K562 (cell line): ENCODE results near the gene CHRNB1. TPM values are rescaled to one million over a fixed set of nuclear protein-coding genes. Genes with fewer than 3 reads are reported as not detected.

ENCODE experiments used
- CREB3L1 ChIP-seq: fragments of 450-650 bp; IDR thresholded peaks from 2 replicates; pipeline ENCODE4 v1.6.1; 2014; ENCODE audit warnings: low read depth, mild to moderate bottlenecking, moderate library complexity, borderline replicate concordance
- CREM ChIP-seq: IDR thresholded peaks from 2 replicates; pipeline ENCODE4 v1.6.1; 2014; ENCODE audit warnings: antibody characterized with exemption, low read depth
- E2F6 ChIP-seq, 2 experiments: IDR thresholded peaks; 2 replicates each; pipeline ENCODE4 v1.6.1; 2011; ENCODE audit warnings: borderline replicate concordance in 1 of 2, control low read depth in 1 of 2, low read depth in 1 of 2, low read length in 1 of 2, mild to moderate bottlenecking in 1 of 2, mixed read lengths in 1 of 2, moderate library complexity in 1 of 2; ENCODE audit not compliant: insufficient read depth in 1 of 2, insufficient read length in 1 of 2, poor library complexity in 1 of 2, severe bottlenecking in 1 of 2; ENCODE audit errors: extremely low read depth in 1 of 2
- JUND ChIP-seq, 2 experiments: IDR thresholded peaks; 2 replicates in 1 of 2; 3 replicates in 1 of 2; pipeline ENCODE4 v1.6.1; 2011; ENCODE audit warnings: borderline replicate concordance in 2 of 2, low read depth in 2 of 2, low read length in 2 of 2, improper control_type of control experiment in 1 of 2, missing biosample characterization in 1 of 2, missing genetic modification characterization in 1 of 2, missing genetic modification reagents in 1 of 2
- KDM5B ChIP-seq: fragments of 200-600 bp; sonication (generic); IDR thresholded peaks from 2 replicates; pipeline ENCODE4 v1.6.1; 2012; ENCODE audit warnings: low read depth, mild to moderate bottlenecking, moderate library complexity, low read length, control low read depth, inconsistent platforms; ENCODE audit not compliant: insufficient replicate concordance
- RFX1 ChIP-seq: fragments of 450-650 bp; IDR thresholded peaks from 2 replicates; pipeline ENCODE4 v1.6.1; 2016; ENCODE audit warnings: mild to moderate bottlenecking, moderate library complexity
- TOE1 ChIP-seq, 2 experiments: fragments of 450-650 bp in 1 of 2; sonication (generic) in 1 of 2; formaldehyde crosslinking in 1 of 2; IDR thresholded peaks; 2 replicates each; pipeline versions ENCODE4 v1.7.1 to v1.8.0; 2016 to 2022; ENCODE audit warnings: borderline replicate concordance in 2 of 2, mild to moderate bottlenecking in 2 of 2, antibody characterized with exemption in 1 of 2, inconsistent platforms in 1 of 2, low read depth in 1 of 2, missing genetic modification reagents in 1 of 2, moderate library complexity in 1 of 2
- YY1 ChIP-seq, 3 experiments: IDR thresholded peaks; 2 replicates each; pipeline ENCODE4 v1.6.1; 2011; ENCODE audit warnings: low read length in 2 of 3, mild to moderate bottlenecking in 2 of 3, moderate library complexity in 2 of 3, borderline replicate concordance in 1 of 3, control low read depth in 1 of 3, low read depth in 1 of 3; ENCODE audit not compliant: insufficient read depth in 3 of 3, insufficient replicate concordance in 2 of 3, control insufficient read depth in 1 of 3, insufficient read length in 1 of 3; ENCODE audit errors: extremely low read depth in 1 of 3
- ZBTB8A ChIP-seq: fragments of 450-650 bp; IDR thresholded peaks from 2 replicates; pipeline ENCODE4 v1.6.1; 2018; ENCODE audit warnings: mild to moderate bottlenecking, moderate library complexity; ENCODE audit not compliant: partially characterized antibody
- ZFP1 ChIP-seq: fragments of 450-650 bp; formaldehyde crosslinking; IDR thresholded peaks from 2 replicates; pipeline ENCODE4 v1.4.0; 2020; ENCODE audit warnings: mild to moderate bottlenecking, mixed read lengths
- ZNF140 ChIP-seq: fragments of 250-450 bp; sonication (Bioruptor Pico); IDR thresholded peaks from 2 replicates; pipeline ENCODE4 v1.8.0; 2021; ENCODE audit warnings: moderate library complexity, mild to moderate bottlenecking, inconsistent platforms
- ZNF197 ChIP-seq: fragments of 200-800 bp; sonication (Bioruptor generic); IDR thresholded peaks from 2 replicates; pipeline ENCODE4 v1.6.1; 2016; ENCODE audit warnings: low read depth, missing genetic modification characterization, missing compliant biosample characterization
- ZNF41 ChIP-seq: fragments of 250-450 bp; sonication (Bioruptor Pico); conservative IDR thresholded peaks from 2 replicates; pipeline ENCODE4 v1.4.0; 2020; ENCODE audit warnings: mild to moderate bottlenecking
- ZNF592 ChIP-seq: fragments of 450-650 bp; IDR thresholded peaks from 2 replicates; pipeline ENCODE4 v1.6.1; 2017; ENCODE audit warnings: antibody characterized with exemption, mild to moderate bottlenecking
- ZNF75A ChIP-seq: fragments of 450-650 bp; formaldehyde crosslinking; IDR thresholded peaks from 2 replicates; pipeline ENCODE4 v1.4.0; 2020; ENCODE audit warnings: mild to moderate bottlenecking
- polyA plus RNA-seq, 8 experiments: library from polyadenylated mRNA; depleted of rRNA in 4 of 8; stranded (reverse) in 5 of 8; unstranded in 3 of 8; fragments of >200 nt; fragmentation: Nextera tagmentation in 2 of 8; fragmentation: Illumina TruSeq in 1 of 8; extraction: Ambion mirVana in 2 of 8; extraction: Trizol in 1 of 8; gene quantifications; 2 replicates each; pipeline versions ENCODE4 v1.2.1 to v1.2.3, GENCODE V29; 2011 to 2014; ENCODE audit warnings: inconsistent platforms in 1 of 8, missing spikeins in 1 of 8
- total RNA-seq, 7 experiments: library from RNA; depleted of rRNA in 6 of 7; stranded (reverse); fragments of >200 nt in 6 of 7; fragmentation: Illumina TruSeq in 2 of 7; extraction: Trizol in 2 of 7; gene quantifications; 2 replicates each; pipeline versions ENCODE4 v1.2.1 to v1.2.3, GENCODE V29; 2011 to 2021; ENCODE audit warnings: low replicate concordance in 1 of 7
- TF ChIP-seq, protein P1 (sequence below): sonication (generic); formaldehyde crosslinking; IDR thresholded peaks from 2 replicates; pipeline ENCODE4 v1.9.0; 2022; ENCODE audit warnings: mild to moderate bottlenecking, missing genetic modification reagents

Gene CHRNB1
- total and polyA plus RNA-seq, 9 of the 15 experiments (the other 6 are each of a cell fraction or from before 2014, with no cell fraction given) = 4.7 to 12.3 (median 6.8) TPM

GRCh38 chr17:7477392-7478275, 32.8 kb downstream of the CHRNB1 start (continued):
- TF ChIP-seq ZNF41 (CRISPR knock-in tag) (no peak), ZBTB8A (no peak), KDM5B (peak; percentile 12), ZNF197 (no peak), CREM (peak; percentile 33; the same call in 1 of the 2 replicates), TOE1 (IDR thresholded peaks at IDR 0.05; ENCODE audit: borderline replicate concordance) (no peak), TOE1 (CRISPR knock-in tag; IDR thresholded peaks at IDR 0.05; ENCODE audit: borderline replicate concordance, low read depth) (no peak), JUND (IDR thresholded peaks at IDR 0.05; ENCODE audit: borderline replicate concordance, low read depth, low read length) (no peak), JUND (tag; IDR thresholded peaks at IDR 0.05; ENCODE audit: borderline replicate concordance, low read depth, low read length) (no peak), CREB3L1 (no peak), ZNF75A (no peak), ZNF140 (CRISPR knock-in tag) (no peak), RFX1 (no peak), ZNF592 (0 out of 2 replicates have a peak, but pooled peaks have one; percentile 55), E2F6 (IDR thresholded peaks at IDR 0.05; ENCODE audit: borderline replicate concordance in 1 of 2, extremely low read depth in 1 of 2, insufficient read depth in 1 of 2, insufficient read length in 1 of 2, low read depth in 1 of 2, low read length in 1 of 2, poor library complexity in 1 of 2, severe bottlenecking in 1 of 2) (peak; percentile 27 to 75), YY1 (IDR thresholded peaks at IDR 0.05; ENCODE audit: borderline replicate concordance in 1 of 3, control insufficient read depth in 1 of 3, extremely low read depth in 1 of 3, insufficient read depth in 3 of 3, insufficient read length in 1 of 3, insufficient replicate concordance in 2 of 3, low read depth in 1 of 3, low read length in 2 of 3) (peak in 1 of 3 experiments; percentile 6), ZFP1 (CRISPR knock-in tag) (no peak)
- TF ChIP-seq, protein P1, sequence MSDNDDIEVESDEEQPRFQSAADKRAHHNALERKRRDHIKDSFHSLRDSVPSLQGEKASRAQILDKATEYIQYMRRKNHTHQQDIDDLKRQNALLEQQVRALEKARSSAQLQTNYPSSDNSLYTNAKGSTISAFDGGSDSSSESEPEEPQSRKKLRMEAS (CRISPR knock-in tag) = peak; percentile 44; the same call in 1 of the 2 replicates
